ENCODE results near the gene RBMY1A1. TPM values are rescaled to one million over a fixed set of nuclear protein-coding genes. Genes with fewer than 3 reads are reported as not detected.
"Not testable (repeated sequence)": the region's sequence is repeated elsewhere in the genome, so short reads cannot be mapped to it uniquely, and the experiment has no call there.

RBMY1A1 gene
- not detected for total RNA-seq
- long read RNA-seq, result 0 reads

DNA sequence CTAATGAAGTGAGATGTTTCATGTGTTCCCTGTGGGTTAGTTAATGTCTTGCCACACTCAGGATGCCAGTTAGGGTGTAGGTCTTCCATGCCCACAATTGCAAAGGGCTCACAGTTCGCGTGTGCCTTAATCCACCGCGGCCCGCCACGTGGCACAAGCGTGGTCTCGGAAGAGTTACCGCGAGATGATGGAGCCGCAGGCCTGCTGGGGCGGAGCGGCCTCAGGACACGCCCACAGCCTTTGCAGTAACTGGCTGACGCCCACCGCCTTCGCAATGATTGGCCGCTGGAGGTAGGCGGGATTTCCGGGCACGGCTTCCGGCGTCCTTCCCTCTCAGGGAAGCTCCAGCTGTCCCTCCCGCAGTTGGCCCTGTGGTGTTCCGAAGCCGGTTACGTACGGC is at the start of gene RBMY1A1:
RBMY1A1 (plus strand) TSS at position 301 of the 400 bp plus-strand sequence. CDS start 2,013 bp downstream, outside the sequence.
- ATAC-seq; intact Hi-C loops (cut with DNase I, micrococcal nuclease); DNase-seq: not testable (repeated sequence)

DNA sequence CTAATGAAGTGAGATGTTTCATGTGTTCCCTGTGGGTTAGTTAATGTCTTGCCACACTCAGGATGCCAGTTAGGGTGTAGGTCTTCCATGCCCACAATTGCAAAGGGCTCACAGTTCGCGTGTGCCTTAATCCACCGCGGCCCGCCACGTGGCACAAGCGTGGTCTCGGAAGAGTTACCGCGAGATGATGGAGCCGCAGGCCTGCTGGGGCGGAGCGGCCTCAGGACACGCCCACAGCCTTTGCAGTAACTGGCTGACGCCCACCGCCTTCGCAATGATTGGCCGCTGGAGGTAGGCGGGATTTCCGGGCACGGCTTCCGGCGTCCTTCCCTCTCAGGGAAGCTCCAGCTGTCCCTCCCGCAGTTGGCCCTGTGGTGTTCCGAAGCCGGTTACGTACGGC is 23.6 kb upstream of the RBMY1A1 start, which contains the start of gene RBMY1B:
RBMY1B (plus strand) TSS at position 301 of the 400 bp plus-strand sequence. CDS start 2,013 bp downstream, outside the sequence.
- intact Hi-C loops (cut with DNase I, micrococcal nuclease); ATAC-seq; DNase-seq: not testable (repeated sequence)

DNA sequence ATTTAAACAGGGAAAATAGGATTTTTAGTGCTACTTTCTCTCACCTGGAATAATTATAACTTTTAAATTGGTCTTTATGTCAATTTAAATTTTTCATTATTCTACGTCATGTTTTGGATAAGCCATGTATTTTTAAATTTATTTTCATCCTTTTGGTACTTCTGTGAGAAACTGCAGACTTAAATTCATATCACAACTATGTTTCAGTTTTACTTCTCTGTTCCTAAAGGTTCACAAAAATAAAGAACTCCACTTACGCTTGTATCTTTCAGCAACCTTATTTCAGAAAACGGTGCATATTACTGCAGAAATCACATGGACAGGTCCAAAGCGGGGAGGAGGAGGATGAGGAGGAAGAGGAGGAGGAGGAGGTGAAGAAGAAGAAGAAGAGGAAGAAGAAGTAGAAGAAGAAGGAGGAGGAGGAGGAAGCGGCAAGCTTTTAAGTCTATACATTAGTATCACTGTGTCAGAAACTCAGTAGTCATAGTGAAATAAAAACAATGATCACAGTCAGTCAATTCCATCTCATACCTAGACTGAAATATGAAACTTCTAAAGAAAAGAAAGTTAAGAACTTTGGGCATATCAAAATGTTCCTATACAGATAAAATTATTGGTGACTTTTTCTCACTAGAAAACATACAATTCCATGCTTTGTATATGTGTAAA is 24.8 kb downstream of the RBMY1A1 start:
- ATAC-seq; DNase-seq; intact Hi-C loops (cut with DNase I, micrococcal nuclease): not testable (repeated sequence)

DNA sequence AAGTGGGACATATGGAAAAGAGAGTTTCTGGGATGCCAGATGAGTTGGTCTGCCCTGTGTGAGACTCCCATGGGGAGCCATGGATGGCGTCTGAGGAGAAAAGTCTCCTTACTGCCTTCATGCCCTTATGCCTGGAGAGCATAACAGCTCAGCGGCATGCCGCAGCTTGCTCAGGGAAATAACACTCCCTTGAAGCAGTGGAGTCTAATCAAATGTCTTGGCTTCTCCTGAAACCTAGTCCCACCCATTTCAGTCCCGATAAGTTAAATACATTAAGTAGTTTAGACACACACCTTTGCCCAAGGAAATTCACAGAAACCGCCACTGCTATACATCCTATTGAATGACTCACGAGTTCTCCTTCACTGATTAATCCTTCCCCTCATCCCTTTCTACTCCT is 50.8 kb downstream of the RBMY1A1 start:
- intact Hi-C loops (cut with DNase I, micrococcal nuclease), result no loop called here

DNA sequence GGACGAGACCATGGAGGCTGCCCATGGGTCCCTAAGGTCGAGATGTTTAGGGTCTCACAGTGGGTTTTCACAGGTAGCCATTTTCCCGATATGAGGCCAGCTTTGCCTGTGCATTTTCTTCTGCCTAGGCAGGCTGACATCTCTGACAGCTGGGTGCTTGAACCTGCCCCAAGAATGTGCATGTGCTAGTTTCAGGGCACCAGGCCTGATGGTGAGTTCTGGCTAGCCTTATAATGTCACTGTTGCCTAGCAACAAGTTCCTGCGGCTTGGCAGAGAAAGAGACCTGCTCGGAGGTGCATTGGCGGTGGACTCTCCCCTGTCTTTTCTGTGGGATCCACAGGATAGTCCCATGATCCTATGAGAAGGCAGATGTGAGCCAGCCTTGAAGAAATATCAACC is 51.8 kb downstream of the RBMY1A1 start:
- intact Hi-C loops (cut with DNase I, micrococcal nuclease); ATAC-seq; DNase-seq: not testable (repeated sequence)

More for the DNA sequence above, 50.8 kb downstream of the RBMY1A1 start:
- DNase-seq (no peak), ATAC-seq (no peak)

DNA sequence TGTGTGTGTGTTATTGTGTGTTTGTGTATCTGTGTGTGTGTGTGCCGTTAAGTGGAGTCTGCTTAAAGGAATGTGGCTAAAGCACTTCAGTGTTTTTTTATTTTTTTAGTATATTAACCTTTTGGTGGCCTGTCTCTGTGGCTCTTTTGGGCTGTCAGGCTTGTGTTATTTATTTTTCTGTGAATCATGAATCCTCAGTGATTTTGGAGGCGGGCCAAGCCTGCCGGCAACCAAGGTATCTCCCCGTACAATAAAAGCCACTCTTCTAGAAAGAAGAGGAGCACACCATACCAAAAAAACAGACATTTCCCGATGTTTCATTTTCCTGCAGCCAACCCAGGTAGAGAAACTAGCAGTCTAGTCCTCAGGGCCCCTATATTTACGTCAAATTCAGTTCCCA is 57.4 kb downstream of the RBMY1A1 start:
- intact Hi-C loops (cut with DNase I, micrococcal nuclease), result no loop called here
- no peak for ATAC-seq
- DNase-seq, result no peak

DNA sequence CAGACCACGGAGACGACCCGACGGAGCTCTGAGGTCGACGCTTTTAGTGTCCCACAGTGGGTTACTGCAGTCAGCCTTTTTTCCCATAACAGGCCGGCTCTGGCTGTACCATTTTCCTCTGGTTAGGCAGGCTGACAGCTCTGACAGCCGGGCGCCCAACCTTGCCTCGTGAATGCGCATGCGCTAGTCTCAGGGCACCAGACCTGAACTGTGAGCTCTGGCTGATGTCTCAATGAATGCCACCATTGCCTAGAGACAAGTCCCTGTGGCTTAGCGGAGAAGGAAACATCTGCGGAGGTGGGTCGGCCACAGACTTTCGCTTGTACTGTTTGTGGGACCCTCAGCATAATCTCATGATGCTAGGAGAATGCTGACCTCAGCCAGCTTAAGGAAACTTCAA is 61.6 kb downstream of the RBMY1A1 start:
- intact Hi-C loops (cut with DNase I, micrococcal nuclease); DNase-seq; ATAC-seq: not testable (repeated sequence)

Other genes with a start within 250 kb of the RBMY1A1 start
- gene RBMY1B, start 23.5 kb upstream of the RBMY1A1 start, total RNA-seq, result not detected